ENCODE results near the gene IFIT2.
"Not testable (repeated sequence)": the region's sequence is repeated elsewhere in the genome, so short reads cannot be mapped to it uniquely, and the experiment has no call there.

Gene IFIT2

GRCh38 chr10:89280508-89280907 is 21.3 kb upstream of the IFIT2 start:
- no peak for DNase-seq (ENCODE audit: low spot score)

GRCh38 chr10:89281606-89282395 is 20.0 kb upstream of the IFIT2 start:
- DNase-seq (ENCODE audit: low spot score): no peak

GRCh38 chr10:89283025-89283935 is 18.6 kb upstream of the IFIT2 start:
- DNase-seq (ENCODE audit: low spot score): no peak

- DNase-seq (ENCODE audit: low spot score): peak; percentile 44
Observed at GRCh38 chr10:89283936-89284475, 17.8 kb upstream of the IFIT2 start.

GRCh38 chr10:89284711-89285110 is 17.1 kb upstream of the IFIT2 start:
- DNase-seq (ENCODE audit: low spot score): not testable (repeated sequence)

GRCh38 chr10:89285303-89285702 is 16.5 kb upstream of the IFIT2 start:
- not testable (repeated sequence) for DNase-seq (ENCODE audit: low spot score)

GRCh38 chr10:89294721-89295239 is 7.1 kb upstream of the IFIT2 start:
- no peak for DNase-seq (ENCODE audit: low spot score)

- DNase-seq (ENCODE audit: low spot score): no peak
Observed at GRCh38 chr10:89295597-89295996, 6.2 kb upstream of the IFIT2 start.

GRCh38 chr10:89296220-89296648 is 5.6 kb upstream of the IFIT2 start:
- DNase-seq (ENCODE audit: low spot score): no peak

GRCh38 chr10:89297356-89297755 is 4.5 kb upstream of the IFIT2 start:
- no peak for DNase-seq (ENCODE audit: low spot score)

- no peak for DNase-seq (ENCODE audit: low spot score)
Observed at GRCh38 chr10:89297791-89298190, 4.1 kb upstream of the IFIT2 start.

- no peak for DNase-seq (ENCODE audit: low spot score)
Observed at GRCh38 chr10:89299031-89299430, 2.8 kb upstream of the IFIT2 start.

- DNase-seq (ENCODE audit: low spot score): no peak
Observed at GRCh38 chr10:89301232-89301631, 614 bp upstream of the IFIT2 start.

- DNase-seq (ENCODE audit: low spot score): no peak
Observed at GRCh38 chr10:89302625-89303024, 779 bp downstream of the IFIT2 start.

GRCh38 chr10:89303161-89303560 is 1.3 kb downstream of the IFIT2 start:
- no peak for DNase-seq (ENCODE audit: low spot score)

GRCh38 chr10:89304026-89304425 is 2.2 kb downstream of the IFIT2 start:
- DNase-seq (ENCODE audit: low spot score): no peak

GRCh38 chr10:89304446-89304845 is 2.6 kb downstream of the IFIT2 start:
- DNase-seq (ENCODE audit: low spot score): no peak

GRCh38 chr10:89304925-89305324 is 3.1 kb downstream of the IFIT2 start:
- DNase-seq (ENCODE audit: low spot score): no peak

GRCh38 chr10:89305766-89306433 is 4.1 kb downstream of the IFIT2 start:
- no peak for DNase-seq (ENCODE audit: low spot score)

GRCh38 chr10:89306434-89307268 is 4.8 kb downstream of the IFIT2 start:
- DNase-seq (ENCODE audit: low spot score): no peak

- DNase-seq (ENCODE audit: low spot score): no peak
Observed at GRCh38 chr10:89307269-89307577, 5.4 kb downstream of the IFIT2 start.
